ENCODE measurements around the gene PPM1H. TPM values are rescaled to one million over a fixed set of nuclear protein-coding genes. Genes with fewer than 3 reads are reported as not detected.

The PPM1H gene
- total RNA-seq, 1 donor = 13.4 TPM

DNA sequence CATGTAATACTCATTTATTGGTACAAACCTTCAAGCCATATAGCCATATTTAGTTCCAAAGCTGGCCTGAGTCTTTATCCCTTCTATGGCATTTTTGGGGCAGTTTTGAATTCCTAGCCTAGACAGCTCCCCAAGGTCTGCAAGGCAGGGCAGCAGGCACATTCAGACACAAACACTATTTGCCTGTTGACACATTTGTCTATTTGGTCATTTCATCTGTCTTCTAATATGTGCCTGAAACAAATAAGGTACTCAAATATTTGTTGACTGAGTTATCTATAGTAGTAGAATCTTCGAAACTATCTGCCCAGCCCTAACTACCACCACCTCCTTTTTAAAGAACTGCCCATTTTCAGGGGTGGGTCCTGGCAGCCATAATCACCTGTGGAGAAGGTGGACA is 9.3 kb downstream of the PPM1H start:
- H3K36me3 ChIP-seq (ENCODE audit: insufficient read depth, low read length) = no peaks in the 10 kb centered on the region
- TF ChIP-seq, protein P1, sequence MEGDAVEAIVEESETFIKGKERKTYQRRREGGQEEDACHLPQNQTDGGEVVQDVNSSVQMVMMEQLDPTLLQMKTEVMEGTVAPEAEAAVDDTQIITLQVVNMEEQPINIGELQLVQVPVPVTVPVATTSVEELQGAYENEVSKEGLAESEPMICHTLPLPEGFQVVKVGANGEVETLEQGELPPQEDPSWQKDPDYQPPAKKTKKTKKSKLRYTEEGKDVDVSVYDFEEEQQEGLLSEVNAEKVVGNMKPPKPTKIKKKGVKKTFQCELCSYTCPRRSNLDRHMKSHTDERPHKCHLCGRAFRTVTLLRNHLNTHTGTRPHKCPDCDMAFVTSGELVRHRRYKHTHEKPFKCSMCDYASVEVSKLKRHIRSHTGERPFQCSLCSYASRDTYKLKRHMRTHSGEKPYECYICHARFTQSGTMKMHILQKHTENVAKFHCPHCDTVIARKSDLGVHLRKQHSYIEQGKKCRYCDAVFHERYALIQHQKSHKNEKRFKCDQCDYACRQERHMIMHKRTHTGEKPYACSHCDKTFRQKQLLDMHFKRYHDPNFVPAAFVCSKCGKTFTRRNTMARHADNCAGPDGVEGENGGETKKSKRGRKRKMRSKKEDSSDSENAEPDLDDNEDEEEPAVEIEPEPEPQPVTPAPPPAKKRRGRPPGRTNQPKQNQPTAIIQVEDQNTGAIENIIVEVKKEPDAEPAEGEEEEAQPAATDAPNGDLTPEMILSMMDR (IDR thresholded peaks at IDR 0.05; ENCODE audit: extremely low read depth, low read depth, low read length) = no peak
- no peaks in the 10 kb centered on the region for H3K9me3 ChIP-seq (ENCODE audit: low read depth, low read length)
- H3K79me2 ChIP-seq (ENCODE audit: insufficient read depth, low read length) = peaks cover 28% of the 10 kb centered on the region
- H3K27me3 ChIP-seq (ENCODE audit: insufficient read depth, low read length) = no peaks in the 10 kb centered on the region
- H4K20me1 ChIP-seq (ENCODE audit: insufficient read depth, low read length) = peaks cover 5% of the 10 kb centered on the region
- H3K4me3 ChIP-seq (ENCODE audit: insufficient read depth, low read length) = no peak overlapping the region
- H3K27ac ChIP-seq (ENCODE audit: low read depth, low read length) = no peak overlapping the region
- peaks cover 8% of the 10 kb centered on the region for H3K4me1 ChIP-seq (ENCODE audit: insufficient read depth, low read length)
- H2AFZ ChIP-seq (ENCODE audit: low read length) = no peak overlapping the region
- H3K4me2 ChIP-seq (ENCODE audit: insufficient read depth, low read length) = no peak overlapping the region
- DNase-seq (ENCODE audit: insufficient read length, low spot score, missing footprints) = no peak

- H3K27me3 ChIP-seq (ENCODE audit: insufficient read depth, low read length) = no peaks in the 10 kb centered on the region
- H3K9me3 ChIP-seq (ENCODE audit: low read depth, low read length) = no peaks in the 10 kb centered on the region
These were observed 10.9 kb downstream of the PPM1H start for GRCh38 chr12:62924084-62924483.

GRCh38 chr12:62922539-62922938 is 12.4 kb downstream of the PPM1H start:
- Histone ChIP-seq H3K27ac (ENCODE audit: low read depth, low read length) (no peak overlapping the region), H3K79me2 (ENCODE audit: insufficient read depth, low read length) (peaks cover 10% of the 10 kb centered on the region), H4K20me1 (ENCODE audit: insufficient read depth, low read length) (no peaks in the 10 kb centered on the region), H2AFZ (ENCODE audit: low read length) (peak overlapping the region; percentile 43), H3K9me3 (ENCODE audit: low read depth, low read length) (no peaks in the 10 kb centered on the region), H3K4me1 (ENCODE audit: insufficient read depth, low read length) (peaks cover 14% of the 10 kb centered on the region), H3K4me2 (ENCODE audit: insufficient read depth, low read length) (peak overlapping the region; percentile 38), H3K27me3 (ENCODE audit: insufficient read depth, low read length) (no peaks in the 10 kb centered on the region), H3K4me3 (ENCODE audit: insufficient read depth, low read length) (no peak overlapping the region), H3K36me3 (ENCODE audit: insufficient read depth, low read length) (no peaks in the 10 kb centered on the region)
- no peak for DNase-seq (ENCODE audit: insufficient read length, low spot score, missing footprints)
- TF ChIP-seq, protein P1 (IDR thresholded peaks at IDR 0.05; ENCODE audit: extremely low read depth, low read depth, low read length) = no peak

More at GRCh38 chr12:62924084-62924483, 10.9 kb downstream of the PPM1H start:
- Histone ChIP-seq H4K20me1 (ENCODE audit: insufficient read depth, low read length) (peaks cover 5% of the 10 kb centered on the region), H3K36me3 (ENCODE audit: insufficient read depth, low read length) (no peaks in the 10 kb centered on the region), H3K4me2 (ENCODE audit: insufficient read depth, low read length) (no peak overlapping the region), H3K4me3 (ENCODE audit: insufficient read depth, low read length) (no peak overlapping the region), H3K27ac (ENCODE audit: low read depth, low read length) (no peak overlapping the region), H3K79me2 (ENCODE audit: insufficient read depth, low read length) (peaks cover 18% of the 10 kb centered on the region), H3K4me1 (ENCODE audit: insufficient read depth, low read length) (peaks cover 10% of the 10 kb centered on the region), H2AFZ (ENCODE audit: low read length) (no peak overlapping the region)
- TF ChIP-seq, protein P1 (IDR thresholded peaks at IDR 0.05; ENCODE audit: extremely low read depth, low read depth, low read length) = no peak
- peak; percentile 18 for DNase-seq (ENCODE audit: insufficient read length, low spot score, missing footprints)

- Histone ChIP-seq H3K36me3 (ENCODE audit: insufficient read depth, low read length) (no peaks in the 10 kb centered on the region), H3K4me2 (ENCODE audit: insufficient read depth, low read length) (no peak overlapping the region), H3K79me2 (ENCODE audit: insufficient read depth, low read length) (peaks cover 4% of the 10 kb centered on the region), H3K9me3 (ENCODE audit: low read depth, low read length) (no peaks in the 10 kb centered on the region), H3K4me1 (ENCODE audit: insufficient read depth, low read length) (peaks cover 14% of the 10 kb centered on the region), H3K27ac (ENCODE audit: low read depth, low read length) (no peak overlapping the region), H3K27me3 (ENCODE audit: insufficient read depth, low read length) (no peaks in the 10 kb centered on the region), H4K20me1 (ENCODE audit: insufficient read depth, low read length) (no peaks in the 10 kb centered on the region), H3K4me3 (ENCODE audit: insufficient read depth, low read length) (no peak overlapping the region), H2AFZ (ENCODE audit: low read length) (no peak overlapping the region)
- DNase-seq (ENCODE audit: insufficient read length, low spot score, missing footprints) = no peak
- TF ChIP-seq, protein P1 (IDR thresholded peaks at IDR 0.05; ENCODE audit: extremely low read depth, low read depth, low read length) = no peak
These were observed 15.1 kb downstream of the PPM1H start for GRCh38 chr12:62919838-62920237.

Data from osteoblast (primary cell).